ENCODE results near the gene FFAR3. TPM values are rescaled to one million over a fixed set of nuclear protein-coding genes. Genes with fewer than 3 reads are reported as not detected.
"Not testable (repeated sequence)": the region's sequence is repeated elsewhere in the genome, so short reads cannot be mapped to it uniquely, and the experiment has no call there.

FFAR3 gene
- polyA plus RNA-seq, 1 donor = not detected

DNA sequence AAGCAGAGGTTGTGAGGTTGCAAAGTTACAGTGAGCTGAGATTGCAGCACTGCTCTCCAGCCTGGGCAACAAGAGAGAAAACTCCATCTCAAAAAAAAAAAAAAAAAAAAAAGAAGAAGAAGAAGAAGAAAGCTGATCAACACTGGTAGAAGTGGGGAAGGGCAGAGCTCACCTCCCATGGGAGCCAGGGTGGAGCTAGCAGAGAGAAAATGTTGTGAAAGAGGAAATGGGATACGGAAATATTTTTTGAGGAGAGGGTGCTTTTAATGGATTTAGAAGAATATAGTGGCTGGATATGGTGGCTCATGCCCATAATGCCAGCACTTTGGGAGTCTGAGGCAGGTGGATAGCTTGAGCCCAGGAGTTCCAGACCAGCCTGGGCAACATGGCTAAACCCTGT, 19.4 kb downstream of the FFAR3 start:
- DNase-seq = no peak

DNA sequence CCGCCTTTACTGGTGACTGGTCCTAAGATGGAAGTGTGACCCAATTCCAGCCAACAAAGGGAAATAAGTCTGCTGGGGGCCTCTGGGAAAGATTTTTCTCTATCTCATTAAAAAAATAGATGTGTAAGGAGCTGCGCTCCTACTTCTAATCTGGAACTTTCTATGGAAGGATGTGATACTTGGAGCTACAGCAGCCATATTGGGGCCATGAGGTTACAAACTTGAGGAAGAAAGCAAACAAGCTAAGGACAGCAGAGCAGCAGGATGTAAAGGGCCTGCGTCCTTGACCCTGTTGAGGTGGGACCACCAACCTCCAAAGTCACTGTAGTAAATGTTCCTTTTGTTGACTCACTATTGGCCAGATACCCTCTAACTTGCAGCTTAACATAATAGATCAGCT, 20.1 kb downstream of the FFAR3 start:
- DNase-seq = no peak

DNA sequence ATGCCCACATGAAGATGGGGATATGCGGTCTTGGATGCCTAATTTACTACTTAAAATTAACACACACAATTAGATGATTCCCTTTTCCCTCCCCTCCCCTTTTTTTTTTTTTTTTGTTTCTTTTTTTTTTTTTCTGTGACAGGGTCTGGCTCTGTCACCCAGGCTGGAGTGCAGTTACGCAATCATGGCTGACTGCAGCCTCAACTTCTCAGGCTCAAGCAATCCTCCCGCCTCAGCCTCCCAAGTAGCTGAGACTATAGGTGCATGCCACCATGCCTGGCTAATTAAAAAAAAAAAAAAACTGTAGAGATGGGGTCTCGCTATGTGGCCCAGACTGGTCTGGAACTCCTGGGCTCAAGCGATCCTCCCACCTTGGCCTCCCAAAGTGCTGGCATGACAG, 21.3 kb downstream of the FFAR3 start:
- DNase-seq = not testable (repeated sequence)

DNA sequence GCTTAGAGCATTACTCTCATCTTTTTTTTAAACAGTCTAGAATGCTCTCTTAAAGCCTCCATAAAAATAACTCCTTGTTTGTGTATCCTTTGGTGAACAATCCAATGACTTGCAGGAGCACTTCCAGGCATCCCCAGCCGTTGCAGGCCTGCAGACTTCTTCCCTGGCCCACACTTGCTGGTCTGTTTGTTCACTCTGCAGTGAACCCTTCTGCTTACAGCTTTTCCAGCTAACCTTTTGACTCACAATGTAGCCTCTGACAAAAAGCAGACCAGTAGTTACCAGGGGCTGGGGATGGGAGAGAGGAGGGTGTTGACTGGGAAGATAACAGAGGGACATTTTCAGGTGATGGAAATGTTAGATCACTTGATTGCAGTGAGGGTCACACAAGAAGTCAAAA, 21.7 kb downstream of the FFAR3 start:
- DNase-seq = no peak

DNA sequence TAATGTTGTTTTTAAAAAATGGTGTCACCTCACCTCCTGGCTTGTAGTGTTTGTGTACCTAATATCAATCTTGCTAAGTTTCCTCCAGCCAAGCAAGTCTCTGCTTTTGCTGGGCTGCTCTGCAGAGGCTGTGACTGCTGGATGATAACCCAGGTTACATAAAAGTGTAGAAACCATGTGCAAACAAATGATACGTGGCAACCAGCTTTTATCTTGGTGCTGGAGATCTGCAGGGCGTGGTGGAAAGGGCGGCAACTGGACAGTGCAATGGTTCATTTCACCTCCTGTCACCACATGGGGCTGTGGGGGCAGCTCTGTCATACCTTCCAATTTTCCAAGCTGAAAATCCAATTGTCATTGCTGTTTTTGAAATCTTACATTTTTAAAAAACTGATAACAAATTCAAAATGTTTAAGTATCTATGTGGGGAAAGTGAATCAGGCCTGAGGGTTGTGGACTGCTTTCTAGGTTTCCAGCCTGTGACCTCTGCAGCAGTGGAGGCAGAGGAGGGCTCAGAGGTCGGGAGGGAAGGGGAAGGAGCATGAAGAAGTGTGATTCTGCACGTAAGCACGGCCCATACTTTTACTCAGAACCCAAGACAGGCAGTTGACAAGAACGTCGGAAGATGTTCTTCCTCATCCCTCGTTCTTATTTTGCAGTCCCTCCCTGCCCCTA, 22.3 kb downstream of the FFAR3 start:
- DNase-seq = no peak

DNA sequence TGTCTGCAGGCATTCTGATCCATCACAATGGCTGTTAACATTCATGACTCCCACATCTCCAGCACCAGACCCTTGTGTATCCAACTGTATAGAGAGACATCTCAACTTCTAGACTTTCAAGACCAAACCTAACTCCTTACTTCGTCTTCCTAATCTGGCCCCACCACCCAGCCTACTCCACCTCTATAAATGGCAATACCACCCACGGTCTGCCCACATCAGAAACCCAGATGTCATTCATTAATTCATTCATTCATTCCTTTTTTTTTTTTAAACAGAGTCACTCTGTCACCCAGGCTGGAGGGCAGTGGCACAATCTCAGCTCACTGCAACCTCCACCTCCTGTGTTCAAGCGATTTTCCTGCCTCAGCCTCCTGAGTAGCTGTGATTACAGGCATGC, 23.1 kb downstream of the FFAR3 start:
- no peak for DNase-seq

DNA sequence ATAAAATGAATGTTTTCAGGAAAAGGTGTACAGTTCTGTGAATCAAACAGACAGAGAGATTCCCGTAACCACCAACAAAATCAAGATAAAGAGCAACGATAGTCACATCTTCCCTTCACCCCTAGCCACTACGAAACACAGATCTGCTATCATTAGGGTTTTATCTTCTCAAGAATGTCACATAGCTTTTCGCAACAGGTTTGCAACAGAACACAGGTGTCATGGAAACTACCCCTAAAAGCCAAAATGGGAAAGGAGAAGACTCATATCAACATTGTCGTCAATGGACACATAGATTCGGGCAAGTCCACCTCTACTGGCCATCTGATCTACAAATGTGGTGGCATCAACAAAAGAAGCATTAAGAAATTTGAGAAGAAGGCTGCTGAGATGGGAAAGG, 23.7 kb downstream of the FFAR3 start:
- no peak for DNase-seq

DNA sequence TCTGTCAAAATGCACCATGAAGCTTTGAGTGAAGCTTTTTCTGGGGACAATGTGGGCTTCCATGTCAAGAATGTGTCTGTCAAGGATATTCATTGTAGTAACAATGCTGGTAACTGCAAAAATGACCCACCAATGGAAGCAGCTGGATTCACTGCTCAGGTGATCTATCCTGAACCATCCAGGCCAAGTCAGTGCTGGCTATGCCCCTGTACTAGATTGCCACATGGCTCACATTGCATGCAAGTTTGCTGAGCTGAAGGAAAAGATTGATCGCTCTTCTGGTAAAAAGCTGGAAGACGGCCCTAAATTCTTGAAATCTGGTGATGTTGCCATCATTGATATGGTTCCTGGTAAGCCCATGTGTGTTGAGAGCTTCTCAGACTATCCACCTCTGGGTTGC, 25.3 kb downstream of the FFAR3 start:
- no peak for DNase-seq

DNA sequence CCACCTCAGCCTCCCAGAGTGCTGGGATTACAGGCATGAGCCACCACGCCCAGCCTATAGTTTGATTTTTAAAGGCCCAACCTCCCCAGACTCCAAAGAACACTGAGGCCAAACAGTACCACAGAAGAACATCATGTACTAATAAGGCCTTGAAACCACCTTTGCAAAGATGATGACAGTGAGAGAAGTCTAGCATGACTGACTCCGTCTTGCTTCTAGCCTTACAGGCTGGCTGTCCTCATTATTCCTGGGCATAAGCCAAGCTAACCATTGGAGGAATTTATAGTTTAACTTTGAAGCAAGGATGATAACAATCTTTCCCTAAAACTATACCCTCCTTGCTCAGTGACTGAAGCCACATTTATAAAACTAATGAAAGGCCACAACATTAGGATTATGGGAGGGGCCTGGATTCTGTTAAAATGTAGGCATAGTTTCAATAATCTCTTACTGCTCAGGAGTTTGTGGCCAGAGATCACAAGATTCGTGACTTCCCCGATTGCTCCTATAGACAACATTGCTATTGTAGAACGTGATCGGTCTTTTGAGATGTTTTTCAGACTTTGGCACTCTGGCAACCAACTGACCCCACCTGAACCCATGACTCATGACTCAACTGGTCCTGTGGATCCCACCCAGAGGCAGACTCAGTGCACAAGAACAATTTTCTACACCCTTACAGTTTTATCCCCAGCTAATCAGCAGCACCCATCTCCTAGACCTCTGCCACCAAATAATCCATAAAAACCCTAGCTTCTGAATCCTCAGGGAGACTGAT, 30.2 kb downstream of the FFAR3 start:
- DNase-seq = no peak

DNA sequence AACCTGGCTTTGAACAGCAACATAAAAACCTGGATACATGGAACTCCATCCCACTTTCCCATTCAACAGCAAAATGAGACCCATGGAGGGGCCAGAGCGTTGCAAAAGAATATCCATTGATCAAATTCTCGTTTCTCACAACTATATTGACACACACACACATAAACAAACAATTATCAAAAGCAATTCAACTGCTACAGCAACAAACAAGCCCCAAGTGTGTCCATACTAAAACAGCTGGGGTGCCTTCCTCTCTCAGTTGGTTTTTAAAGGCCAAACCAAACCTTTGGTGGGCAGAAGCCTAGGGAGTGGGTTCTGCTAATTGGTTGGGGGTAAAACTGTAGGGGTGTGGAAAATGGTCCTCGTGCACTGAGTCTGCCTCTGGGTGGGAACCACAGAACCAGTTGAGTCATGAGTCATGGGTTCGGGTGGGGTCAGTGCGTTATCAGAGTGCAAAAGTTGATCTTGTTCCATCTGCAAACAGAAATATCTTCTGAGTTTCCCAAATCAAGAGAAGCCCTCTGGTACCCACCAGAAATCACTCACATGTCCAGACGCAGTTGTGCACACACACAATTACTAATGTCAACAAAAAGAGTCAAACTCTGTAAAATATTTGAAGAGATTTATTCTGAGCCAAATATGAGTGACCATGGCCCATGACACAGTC, 31.1 kb downstream of the FFAR3 start:
- DNase-seq = no peak

DNA sequence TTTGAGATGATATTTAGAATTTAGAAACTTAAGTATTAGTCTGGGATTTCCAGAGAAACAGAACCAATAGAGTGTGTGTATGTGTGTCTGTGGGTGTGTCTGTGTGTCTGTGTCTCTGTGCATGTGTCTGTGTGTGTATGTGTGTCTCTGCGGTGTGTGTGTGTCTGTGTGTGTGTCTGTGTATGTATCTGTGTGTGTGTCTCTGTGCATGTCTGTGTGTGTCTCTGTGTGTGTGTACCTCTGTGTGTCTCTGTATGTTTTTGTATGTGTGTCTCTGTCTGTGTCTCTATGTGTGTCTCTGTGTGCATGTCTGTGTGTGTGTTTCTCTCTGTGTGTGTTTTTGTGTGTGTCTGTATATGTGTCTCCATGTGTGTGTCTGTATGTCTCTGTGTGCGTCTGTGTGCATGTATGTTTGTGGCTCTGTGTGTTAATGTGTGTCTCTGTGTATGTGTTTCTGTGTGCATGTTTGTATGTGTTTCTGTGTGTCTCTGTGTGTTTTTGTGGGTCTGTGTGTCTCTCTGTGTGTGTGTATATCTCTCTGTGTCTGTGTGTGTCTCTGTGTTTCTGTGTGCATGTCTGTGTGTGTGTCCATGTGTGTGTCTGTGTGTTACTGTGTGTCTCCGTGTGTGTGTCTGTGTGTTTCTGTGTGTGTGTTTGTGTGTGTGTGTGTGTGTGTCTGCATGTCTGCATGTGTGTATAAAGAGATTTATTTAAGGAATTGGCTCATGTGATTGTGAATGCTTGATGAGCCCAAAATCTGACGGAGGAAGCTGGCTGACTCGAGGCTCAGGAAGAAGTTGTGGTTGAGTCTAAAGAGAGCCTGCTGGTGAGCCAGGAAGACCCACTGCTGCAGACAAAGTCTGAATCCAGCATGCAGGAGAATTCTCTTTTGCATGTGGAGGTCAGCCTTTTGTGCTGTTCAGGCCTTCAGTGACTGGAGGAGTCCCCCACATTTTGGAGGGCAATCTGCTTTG, 34.8 kb downstream of the FFAR3 start:
- DNase-seq = no peak

DNA sequence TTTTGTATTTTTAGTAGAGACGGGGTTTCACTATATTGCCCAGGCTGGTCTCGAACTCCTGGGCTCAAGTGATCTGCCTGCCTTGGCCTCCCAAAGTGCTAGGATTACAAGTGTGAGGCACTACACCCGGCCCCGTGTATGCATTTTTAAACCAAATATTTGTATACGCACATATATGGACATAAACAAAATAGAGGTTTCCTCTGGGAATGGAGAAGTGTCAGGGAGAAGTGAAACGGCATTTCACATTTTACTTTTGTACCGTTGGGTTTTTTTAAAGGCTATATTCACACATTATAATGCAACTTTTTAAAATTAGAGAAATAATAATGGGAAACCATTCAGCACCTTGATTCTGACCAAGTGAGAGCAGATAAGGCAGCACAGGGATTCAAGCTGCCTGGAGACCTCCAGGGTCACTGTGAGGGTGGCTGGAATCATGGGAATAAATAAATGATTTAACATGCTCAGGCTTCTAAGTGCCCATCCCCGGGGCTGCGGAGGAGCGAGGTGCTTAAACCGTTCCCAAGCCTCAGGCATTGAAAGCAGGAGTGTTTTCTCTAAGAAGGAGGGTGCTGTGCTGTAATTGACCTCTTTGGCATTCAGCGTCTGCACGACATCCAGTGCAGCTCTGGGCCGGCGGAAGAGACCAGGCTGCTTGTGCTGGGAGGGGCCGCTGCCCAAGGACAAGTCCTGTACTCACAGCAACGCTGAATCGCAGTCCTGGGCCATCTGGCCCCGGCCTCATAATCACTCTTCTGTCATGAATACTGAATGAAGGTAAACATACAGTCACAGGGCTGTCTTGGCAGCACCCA, 37.3 kb downstream of the FFAR3 start:
- no peak for DNase-seq

DNA sequence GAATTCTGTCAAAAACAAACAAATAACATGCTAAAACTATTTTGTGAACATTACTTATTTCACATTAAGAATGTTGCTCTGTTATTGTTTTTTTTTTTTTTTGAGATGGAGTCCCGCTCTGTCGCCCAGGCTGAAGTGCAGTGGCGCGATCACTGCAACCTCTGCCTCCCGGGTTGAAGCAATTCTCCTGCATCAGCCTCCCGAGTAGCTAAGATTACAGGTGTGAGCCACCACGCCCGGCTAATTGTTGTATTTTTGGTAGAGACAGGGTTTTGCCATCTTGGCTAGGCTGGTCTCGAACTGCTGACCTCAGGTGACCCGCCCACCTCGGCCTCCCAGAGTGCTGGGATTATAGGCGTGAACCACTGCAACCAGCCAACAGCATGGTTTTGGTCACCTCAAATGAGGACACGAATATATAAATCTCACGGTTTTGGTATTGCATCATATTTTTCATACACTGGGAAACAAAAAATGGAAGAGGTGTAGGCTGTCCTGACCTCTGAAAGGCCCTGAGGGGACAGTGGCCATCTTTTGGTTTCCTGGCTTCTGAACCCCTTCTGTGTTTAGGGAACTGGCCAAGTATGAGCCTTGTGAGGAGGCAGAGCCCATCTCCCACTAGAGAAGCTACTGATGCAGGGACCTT, 38.1 kb downstream of the FFAR3 start:
- no peak for DNase-seq

DNA sequence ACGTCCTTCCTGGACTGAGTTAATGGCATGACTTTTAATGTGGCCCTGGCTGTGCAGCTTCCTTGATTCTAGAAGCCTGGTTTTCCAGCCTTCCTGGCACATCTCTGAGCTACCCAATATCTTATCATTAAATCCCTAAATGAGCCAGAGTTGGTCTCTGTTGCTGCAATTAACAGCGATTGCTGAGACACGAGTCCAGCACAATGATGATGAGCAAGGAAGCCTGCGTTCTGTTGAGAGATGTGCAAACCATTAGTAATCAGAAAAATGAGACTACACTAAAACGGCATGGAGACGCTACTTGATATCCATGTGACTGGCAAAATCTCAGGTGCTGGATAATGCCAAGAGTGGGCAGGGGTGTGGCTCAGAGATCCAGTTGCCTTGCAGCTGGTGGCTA, 38.8 kb downstream of the FFAR3 start:
- DNase-seq = no peak

DNA sequence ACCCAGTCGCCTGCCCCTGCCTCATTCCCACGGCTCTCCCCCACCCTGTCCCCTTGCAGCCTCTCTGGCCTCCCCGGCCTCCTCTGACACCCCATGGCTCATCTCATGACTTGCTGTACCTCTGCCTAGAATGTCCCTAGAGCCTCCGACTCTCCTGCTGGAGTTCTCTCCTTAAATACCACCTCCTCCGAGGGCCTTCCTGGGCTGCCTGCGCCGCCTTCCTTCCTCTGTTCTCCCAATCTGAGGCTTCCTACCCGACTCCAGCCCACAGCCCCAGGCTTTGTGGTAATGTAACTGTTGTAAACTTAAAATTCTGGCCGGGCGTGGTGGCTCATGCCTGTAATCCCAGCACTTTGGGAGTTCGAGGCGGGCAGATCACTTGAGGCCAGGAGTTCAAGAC, 40.3 kb downstream of the FFAR3 start:
- DNase-seq = no peak

DNA sequence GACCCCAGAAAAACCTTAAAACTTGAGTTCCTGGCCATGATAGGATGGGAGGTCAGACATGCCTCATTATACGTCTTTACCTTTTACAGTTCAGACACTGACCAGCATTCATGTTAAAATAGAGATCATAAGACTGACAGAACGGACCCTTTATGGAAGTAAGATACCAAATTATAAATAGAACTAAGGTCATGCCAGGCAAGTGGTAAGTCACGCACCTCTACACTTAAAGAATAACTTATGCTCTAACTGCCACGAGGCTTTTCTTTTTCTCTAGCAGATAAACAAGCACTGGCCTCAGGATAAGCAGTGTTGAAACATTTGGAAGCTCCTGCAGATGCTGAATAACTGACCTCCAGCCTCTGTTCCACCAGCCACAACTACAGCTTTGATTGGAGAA, 41.0 kb downstream of the FFAR3 start:
- DNase-seq = no peak

DNA sequence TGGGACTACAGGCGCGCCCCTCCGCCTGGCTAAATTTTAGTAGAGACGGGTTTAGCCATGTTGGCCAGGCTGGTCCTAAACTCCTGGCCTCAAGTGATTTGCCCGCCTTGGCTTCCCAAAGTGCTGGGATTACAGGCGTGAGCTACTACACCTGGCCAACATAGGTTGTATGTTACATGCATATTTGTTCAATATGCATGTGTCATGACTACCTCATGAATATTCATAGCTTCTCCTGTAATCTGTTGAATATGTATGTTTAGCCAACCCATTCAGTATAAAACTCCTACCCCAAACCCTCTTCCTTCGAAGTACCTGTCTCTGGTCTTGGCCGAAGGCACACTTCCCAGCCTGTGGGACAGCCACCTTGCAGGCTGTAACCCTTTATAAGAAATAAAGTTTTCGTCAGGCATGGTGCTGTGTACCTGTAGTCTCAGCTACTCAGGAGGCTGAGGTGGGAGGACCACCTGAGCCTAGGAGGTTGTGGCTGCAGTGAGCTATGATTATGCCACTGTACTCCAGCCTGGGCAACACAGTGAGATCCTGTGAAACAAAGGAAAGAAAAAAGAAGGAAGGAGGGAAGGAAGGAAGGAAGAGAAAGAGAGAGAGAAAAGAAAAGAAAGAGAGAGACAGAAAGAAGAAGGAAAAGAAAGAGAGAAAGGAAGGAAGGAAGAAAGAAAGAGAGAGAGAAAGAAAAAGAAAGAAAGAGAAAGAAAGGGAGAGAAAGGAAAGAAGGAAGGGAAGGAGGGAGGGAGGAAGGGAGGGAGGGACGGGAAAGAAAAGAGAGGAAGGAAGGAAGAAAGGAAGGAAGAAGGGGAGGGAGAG, 41.9 kb downstream of the FFAR3 start:
- no peak for DNase-seq

DNA sequence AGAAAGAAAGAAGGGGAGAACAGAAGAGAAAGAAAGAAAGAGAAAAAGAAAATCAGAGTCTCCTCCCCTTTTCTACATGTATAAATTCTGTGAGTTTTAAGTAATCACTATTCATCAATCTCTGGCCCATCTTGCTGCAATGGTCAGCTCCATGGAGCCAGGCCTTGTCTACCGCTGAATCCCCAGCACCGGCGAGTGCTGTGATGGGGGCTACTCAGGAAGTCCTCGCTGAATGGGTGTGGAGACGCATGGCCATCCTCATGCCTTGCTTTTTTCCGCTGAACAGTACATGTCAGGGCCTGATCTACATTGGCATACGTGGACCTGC, 42.5 kb downstream of the FFAR3 start:
- no peak for DNase-seq

DNA sequence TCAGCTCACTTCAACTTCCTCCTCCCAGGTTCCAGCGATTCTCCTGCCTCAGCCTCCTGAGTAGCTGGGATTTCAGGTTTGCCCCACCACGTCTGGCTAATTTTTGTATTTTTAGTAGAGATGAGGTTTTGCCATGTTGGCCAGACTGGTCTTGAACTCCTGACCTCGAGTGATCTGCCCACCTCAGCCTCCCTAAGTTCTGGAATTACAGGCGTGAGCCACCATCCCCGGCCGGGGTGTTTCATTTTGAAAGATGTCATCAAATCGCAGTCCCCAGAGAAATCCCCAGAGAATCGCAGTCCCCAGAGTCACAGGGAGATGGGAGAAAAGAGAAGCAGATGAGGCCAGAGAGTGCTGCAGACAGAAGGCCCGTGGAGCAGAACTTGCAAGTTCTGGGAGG, 43.2 kb downstream of the FFAR3 start:
- DNase-seq = not testable (repeated sequence)

DNA sequence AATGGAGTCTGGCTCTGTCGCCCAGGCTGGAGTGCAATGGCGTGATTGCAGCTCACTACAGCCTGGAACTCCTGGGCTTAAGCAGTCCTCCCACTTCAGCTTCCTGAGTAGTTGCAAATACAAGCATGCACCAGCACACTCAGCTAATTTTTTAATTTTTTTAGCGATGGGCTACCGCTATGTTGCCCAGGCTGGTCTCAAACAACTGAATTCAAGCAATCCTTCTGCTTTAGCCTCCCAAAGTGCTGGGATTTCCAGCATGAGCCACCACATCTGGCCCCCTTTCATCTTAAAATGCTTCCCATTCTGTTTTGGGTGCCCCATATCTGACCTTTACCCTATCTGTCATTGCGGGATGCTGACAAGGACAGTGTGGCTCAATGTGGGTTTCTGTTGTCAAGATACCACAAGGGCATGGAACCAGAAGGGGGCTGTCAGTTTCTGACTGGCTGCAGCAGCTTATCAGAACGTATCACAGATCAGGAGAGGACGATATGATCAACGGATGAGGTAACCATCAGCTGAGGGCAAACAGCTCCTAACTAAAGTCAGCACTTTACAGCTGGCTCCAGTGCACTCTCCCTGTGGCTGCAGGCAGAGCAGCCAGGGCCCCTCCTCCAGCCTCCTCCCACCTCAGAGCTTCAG, 45.0 kb downstream of the FFAR3 start:
- DNase-seq = no peak
